Hematopoietic multipotent progenitor cell treated with erythropoietin and hydrocortisone succinate and interleukin-3 and kit ligand, for 8 days (in vitro differentiated cells): ENCODE data around the gene ZNF697.
A peak's percentile ranks its signal among the peaks of the same experiment; 100 is the strongest.
"Not testable (repeated sequence)": the region's sequence is repeated elsewhere in the genome, so short reads cannot be mapped to it uniquely, and the experiment has no call there.

Experiments
- DNase-seq: peaks from one replicate; pipeline ENCODE4 v3.0.0-alpha.2; 2015

ZNF697 gene

GRCh38 chr1:119600561-119600960 is 47.5 kb downstream of the ZNF697 start:
- no peak for DNase-seq

- DNase-seq = no peak
Measured at GRCh38 chr1:119595606-119596005, 52.5 kb downstream of the ZNF697 start.

DNA sequence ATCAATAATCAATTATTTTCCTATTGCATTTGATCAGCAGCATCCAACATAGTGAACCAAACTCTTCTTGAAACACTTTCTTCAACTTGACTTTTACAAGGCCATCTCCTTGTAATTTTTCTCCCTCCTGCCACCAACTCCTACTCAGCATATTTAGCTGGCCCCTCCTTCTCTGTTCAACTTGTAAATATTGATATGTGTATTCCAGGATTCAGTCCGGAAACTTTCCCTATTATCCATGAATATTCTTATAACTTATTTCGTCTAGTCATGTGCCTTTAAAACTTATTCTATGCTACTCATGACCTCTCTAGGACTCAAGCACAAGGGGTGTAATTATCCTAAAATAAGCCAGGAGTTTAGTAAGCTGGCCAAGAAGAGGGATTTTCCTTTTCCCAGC is 52.9 kb downstream of the ZNF697 start:
- DNase-seq = no peak

DNA sequence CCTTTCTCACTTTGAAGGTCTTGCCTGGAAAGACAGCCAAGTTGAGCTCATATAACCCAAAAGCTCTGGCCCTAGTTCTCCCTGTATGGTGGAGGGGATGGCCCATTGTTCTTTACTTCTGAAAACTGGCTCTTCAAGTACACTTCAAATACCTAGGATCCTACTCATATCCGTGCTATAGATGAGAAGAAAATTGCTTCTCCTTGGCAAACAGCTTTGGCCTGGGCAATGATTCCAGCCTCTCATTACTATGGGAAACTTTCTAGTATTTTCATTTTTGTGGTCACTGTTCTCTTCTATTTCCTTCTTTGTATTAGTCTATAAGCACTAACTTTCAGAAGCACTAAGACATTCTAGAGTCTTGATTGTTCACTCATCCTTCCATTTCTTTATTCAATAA is 53.7 kb downstream of the ZNF697 start:
- no peak for DNase-seq

- no peak for DNase-seq
Measured at GRCh38 chr1:119593805-119594204, 54.3 kb downstream of the ZNF697 start.

GRCh38 chr1:119590393-119590792 is 57.7 kb downstream of the ZNF697 start:
- no peak for DNase-seq

- no peak for DNase-seq
Measured at GRCh38 chr1:119588621-119589020, 59.4 kb downstream of the ZNF697 start.

- DNase-seq = no peak
Measured at GRCh38 chr1:119587341-119587740, 60.7 kb downstream of the ZNF697 start.

GRCh38 chr1:119585801-119586200 is 62.3 kb downstream of the ZNF697 start:
- DNase-seq = not testable (repeated sequence)

DNA sequence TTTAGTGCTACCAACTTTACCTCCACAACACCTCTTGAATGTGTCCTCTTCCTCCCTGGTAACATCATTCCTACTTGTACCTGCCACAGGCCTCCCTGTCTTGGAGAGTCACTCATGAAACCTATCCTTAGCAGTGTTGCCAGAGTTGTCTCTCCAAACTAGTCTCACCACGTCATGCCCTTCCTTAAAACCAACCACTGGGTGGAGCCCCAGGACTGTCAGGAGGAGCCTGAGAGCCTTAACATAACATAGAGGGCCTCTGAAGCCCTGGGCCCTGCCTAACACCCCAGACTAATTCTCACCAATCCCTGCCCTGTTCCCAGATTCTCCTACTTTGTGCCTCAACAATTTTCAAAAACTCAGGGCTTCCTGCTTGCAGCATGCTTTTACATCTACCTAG is 65.3 kb downstream of the ZNF697 start:
- DNase-seq = peak; percentile 52

GRCh38 chr1:119581076-119581475 is 67.0 kb downstream of the ZNF697 start:
- DNase-seq = not testable (repeated sequence)

- no peak for DNase-seq
Measured at GRCh38 chr1:119573886-119574285, 74.2 kb downstream of the ZNF697 start.

DNA sequence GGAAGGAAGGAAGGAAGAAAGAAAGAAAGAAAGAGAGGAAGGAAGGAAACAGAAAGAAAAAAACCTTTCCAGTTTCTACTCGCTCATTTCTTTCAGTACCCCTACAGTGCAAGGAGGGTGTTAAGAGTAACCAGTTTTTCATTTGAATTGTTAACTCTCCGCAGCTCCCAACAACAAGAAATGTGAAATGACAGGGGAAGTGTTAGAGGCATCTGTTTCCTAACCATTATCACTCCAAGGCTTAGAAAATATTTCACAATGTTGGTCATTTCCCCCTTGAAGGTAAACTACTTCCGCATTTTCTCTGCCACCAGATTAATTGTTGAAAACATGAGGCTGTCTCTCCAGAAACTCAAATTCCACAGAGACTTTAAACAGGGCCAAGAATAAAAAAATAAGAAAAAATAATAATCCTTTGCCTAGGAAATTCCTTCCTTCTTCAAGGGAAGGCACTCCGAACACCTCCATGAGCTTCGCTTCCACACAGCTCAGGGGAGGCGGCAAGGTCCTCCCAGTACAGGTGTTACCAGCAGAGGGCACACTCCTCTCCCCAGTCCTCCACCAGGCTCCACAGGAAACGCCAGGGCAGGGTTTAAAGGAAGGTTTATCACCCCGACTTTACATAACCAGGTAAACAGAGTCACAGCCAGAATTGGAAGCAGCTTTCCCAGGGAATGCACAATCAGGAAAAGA is 78.0 kb downstream of the ZNF697 start:
- not testable (repeated sequence) for DNase-seq
